H9 (cell line): Measurements from ENCODE around the gene ROBO1. TPM values are rescaled to one million over a fixed set of nuclear protein-coding genes. Genes with fewer than 3 reads are reported as not detected.

Experiments
- DNase-seq: peaks from one replicate; pipeline ENCODE4 v3.0.0-alpha.2; 2017
- H2AFZ ChIP-seq: one replicate; pipeline ENCODE4 v1.6.1; 2013; ENCODE audit warnings: mild to moderate bottlenecking, low read length, control low read depth, moderate library complexity
- H2AK5ac ChIP-seq: 2 replicates; pipeline ENCODE4 v1.6.1; 2013; ENCODE audit warnings: low read length, control low read depth, mixed read lengths; ENCODE audit not compliant: insufficient read length
- H2BK120ac ChIP-seq: one replicate; pipeline ENCODE4 v1.6.1; 2013; ENCODE audit warnings: low read depth, mild to moderate bottlenecking, low read length, control low read depth, inconsistent platforms; ENCODE audit not compliant: poor library complexity, severe bottlenecking
- H2BK12ac ChIP-seq: 2 replicates; pipeline ENCODE4 v1.6.1; 2013; ENCODE audit warnings: low read length, control low read depth, mixed read lengths, low read depth; ENCODE audit not compliant: insufficient read length
- H2BK15ac ChIP-seq: 2 replicates; pipeline ENCODE4 v1.6.1; 2013; ENCODE audit warnings: low read depth, low read length, control low read depth
- H2BK20ac ChIP-seq: one replicate; pipeline ENCODE4 v1.6.1; 2013; ENCODE audit warnings: low read depth, mild to moderate bottlenecking, low read length, control low read depth, inconsistent platforms; ENCODE audit not compliant: poor library complexity, severe bottlenecking
- H2BK5ac ChIP-seq: 2 replicates; pipeline ENCODE4 v1.6.1; 2013; ENCODE audit warnings: low read length, control low read depth, mixed read lengths; ENCODE audit not compliant: insufficient read length
- H3K14ac ChIP-seq: 2 replicates; pipeline ENCODE4 v1.6.1; 2013; ENCODE audit warnings: low read length, control low read depth; ENCODE audit not compliant: insufficient read depth
- H3K18ac ChIP-seq: 2 replicates; pipeline ENCODE4 v1.6.1; 2013; ENCODE audit warnings: low read depth, mild to moderate bottlenecking, mixed read lengths, low read length, control low read depth; ENCODE audit not compliant: insufficient read length
- H3K23ac ChIP-seq: 2 replicates; pipeline ENCODE4 v1.6.1; 2013; ENCODE audit warnings: low read length, control low read depth, mixed read lengths, low read depth; ENCODE audit not compliant: insufficient read length
- H3K23me2 ChIP-seq: 2 replicates; pipeline ENCODE4 v1.6.1; 2013; ENCODE audit warnings: low read depth, mild to moderate bottlenecking, mixed read lengths, low read length, control low read depth; ENCODE audit not compliant: insufficient read length, poor library complexity, severe bottlenecking
- H3K27ac ChIP-seq: 2 replicates; pipeline ENCODE4 v1.5.1; 2013; ENCODE audit warnings: low read length, control low read depth, mixed read lengths, low read depth; ENCODE audit not compliant: insufficient read length
- H3K27me3 ChIP-seq: 2 replicates; pipeline ENCODE4 v1.6.1; 2013; ENCODE audit warnings: low read length, control low read depth, inconsistent platforms; ENCODE audit not compliant: insufficient read depth
- H3K4ac ChIP-seq: 2 replicates; pipeline ENCODE4 v1.6.1; 2013; ENCODE audit warnings: low read depth, mild to moderate bottlenecking, control low read depth, inconsistent platforms, low read length, moderate library complexity
- H3K4me1 ChIP-seq: 2 replicates; pipeline ENCODE4 v1.6.1; 2013; ENCODE audit warnings: low read length, control low read depth, inconsistent platforms; ENCODE audit not compliant: insufficient read depth
- H3K4me2 ChIP-seq: 2 replicates; pipeline ENCODE4 v1.6.1; 2013; ENCODE audit warnings: low read length, control low read depth, mixed read lengths; ENCODE audit not compliant: insufficient read length, insufficient read depth
- H3K56ac ChIP-seq: 2 replicates; pipeline ENCODE4 v1.6.1; 2013; ENCODE audit warnings: low read depth, mild to moderate bottlenecking, mixed read lengths, low read length, control low read depth; ENCODE audit not compliant: insufficient read length
- H3K79me1 ChIP-seq: 2 replicates; pipeline ENCODE4 v1.6.1; 2013; ENCODE audit warnings: low read depth, mild to moderate bottlenecking, moderate library complexity, low read length, control low read depth, inconsistent platforms; ENCODE audit not compliant: insufficient read depth, poor library complexity, severe bottlenecking
- H3K79me2 ChIP-seq: 2 replicates; pipeline ENCODE4 v1.6.1; 2013; ENCODE audit warnings: low read length, control low read depth, inconsistent platforms; ENCODE audit not compliant: insufficient read depth
- H3K9ac ChIP-seq: 2 replicates; pipeline ENCODE4 v1.6.1; 2013; ENCODE audit warnings: low read length, control low read depth, mixed read lengths; ENCODE audit not compliant: insufficient read length; ENCODE audit errors: extremely low read depth
- H3K9me3 ChIP-seq: one replicate; pipeline ENCODE4 v1.6.1; 2013; ENCODE audit warnings: low read depth, low read length, inconsistent platforms; ENCODE audit not compliant: control insufficient read depth
- H3T11ph ChIP-seq: one replicate; pipeline ENCODE4 v1.6.1; 2013; ENCODE audit warnings: mild to moderate bottlenecking, low read length, control low read depth, inconsistent platforms
- H4K20me1 ChIP-seq: one replicate; pipeline ENCODE4 v1.6.1; 2013; ENCODE audit not compliant: control insufficient read depth, insufficient read length, insufficient read depth
- H4K5ac ChIP-seq: 2 replicates; pipeline ENCODE4 v1.6.1; 2013; ENCODE audit warnings: low read depth, mild to moderate bottlenecking, mixed read lengths, low read length, control low read depth; ENCODE audit not compliant: insufficient read length
- H4K8ac ChIP-seq: replicated peaks from 2 replicates; pipeline ENCODE4 v1.6.1; 2013; ENCODE audit warnings: low read length, control low read depth, mixed read lengths, low read depth; ENCODE audit not compliant: insufficient read length
- H4K91ac ChIP-seq: 2 replicates; pipeline ENCODE4 v1.6.1; 2013; ENCODE audit warnings: low read depth, mild to moderate bottlenecking, moderate library complexity, mixed read lengths, low read length, control low read depth; ENCODE audit not compliant: insufficient read length
- H3K27ac Mint-ChIP-seq, 3 experiments: 2 replicates in 2 of 3; 3 replicates in 1 of 3; pipeline ENCODE4 v1.8.0; 2020 to 2021; ENCODE audit warnings: mixed read lengths in 3 of 3, mild to moderate bottlenecking in 1 of 3, moderate library complexity in 1 of 3
- H3K27me3 Mint-ChIP-seq: 2 replicates; pipeline ENCODE4 v1.8.0; 2021; ENCODE audit warnings: low read depth, mild to moderate bottlenecking, moderate library complexity, mixed read lengths
- H3K36me3 Mint-ChIP-seq, 3 experiments: 2 replicates in 2 of 3; 3 replicates in 1 of 3; pipeline ENCODE4 v1.8.0; 2020 to 2021; ENCODE audit warnings: low read depth in 3 of 3, mixed read lengths in 3 of 3; ENCODE audit not compliant: insufficient read depth in 1 of 3
- H3K4me1 Mint-ChIP-seq, 2 experiments: 2 replicates each; pipeline ENCODE4 v1.8.0; 2020; ENCODE audit warnings: mixed read lengths in 2 of 2
- H3K4me3 Mint-ChIP-seq, 2 experiments: 2 replicates in 1 of 2; 3 replicates in 1 of 2; pipeline ENCODE4 v1.8.0; 2020 to 2021; ENCODE audit warnings: mild to moderate bottlenecking in 2 of 2, mixed read lengths in 2 of 2, moderate library complexity in 1 of 2
- H3K9me3 Mint-ChIP-seq, 2 experiments: 2 replicates in 1 of 2; 3 replicates in 1 of 2; pipeline ENCODE4 v1.8.0; 2020; ENCODE audit warnings: mild to moderate bottlenecking in 2 of 2, mixed read lengths in 2 of 2, moderate library complexity in 1 of 2
- CTCF ChIP-seq: fragments of 200-600 bp; sonication (generic); conservative IDR thresholded peaks from 3 replicates; pipeline ENCODE4 v1.8.0; 2021; ENCODE audit warnings: antibody characterized with exemption, mild to moderate bottlenecking
- total RNA-seq: library from RNA; stranded (reverse); gene quantifications from 2 replicates; pipeline ENCODE4 v1.2.1, GENCODE V29; 2021

The ROBO1 gene
- total RNA-seq, 1 experiment from 2014 or later, result 62.7 TPM

GRCh38 chr3:78978037-78978436 is 789.8 kb downstream of the ROBO1 start:
- Histone ChIP-seq H3K27ac (no peak overlapping the region), H3K23me2 (no peaks in the 10 kb centered on the region), H4K91ac (no peak overlapping the region), H2BK15ac (no peak overlapping the region), H2BK12ac (no peak overlapping the region), H2BK120ac (no peak overlapping the region), H3K23ac (no peak overlapping the region), H3K27me3 (no peaks in the 10 kb centered on the region), H3K9me3 (no peaks in the 10 kb centered on the region), H3K4me2 (no peak overlapping the region), H3T11ph (no peak overlapping the region), H3K56ac (no peak overlapping the region), H4K5ac (no peak overlapping the region), H2BK20ac (no peak overlapping the region), H3K18ac (no peak overlapping the region), H3K4ac (no peak overlapping the region), H3K14ac (no peak overlapping the region), H2AFZ (no peak overlapping the region), H4K8ac (no peak overlapping the region), H4K20me1 (no peaks in the 10 kb centered on the region), H2BK5ac (no peak overlapping the region), H3K79me1 (peaks cover 5% of the 10 kb centered on the region), H3K9ac (no peak overlapping the region), H3K4me1 (peaks cover 5% of the 10 kb centered on the region; the same call in 1 of the 2 replicates), H2AK5ac (no peak overlapping the region), H3K79me2 (no peaks in the 10 kb centered on the region)
- DNase-seq, result no peak
- Mint-ChIP-seq H3K27me3 (no peaks in the 10 kb centered on the region), H3K4me3 (no peak overlapping the region), H3K9me3 (no peaks in the 10 kb centered on the region), H3K27ac (no peak overlapping the region; a peak in 1 of 7 replicates), H3K36me3 (peaks cover 0 to 2% (median 0%) of the 10 kb centered on the region in 3 experiments; a peak in 1 of 7 replicates), H3K4me1 (peaks cover 51 to 67% of the 10 kb centered on the region in 2 experiments)
- peak; percentile 57 for TF ChIP-seq CTCF
